Hematopoietic multipotent progenitor cell (in vitro differentiated cells): ENCODE data around the gene C18orf32. TPM values are rescaled to one million over a fixed set of nuclear protein-coding genes. Genes with fewer than 3 reads are reported as not detected.

Experiments used
- small RNA-seq: library from RNA; depleted of rRNA; stranded (forward); fragments of <200 nt; gene quantifications from one replicate; pipeline ENCODE3, GENCODE V24; 2012
- total RNA-seq: library from RNA; depleted of rRNA; stranded (reverse); fragments of >200 nt; gene quantifications from one replicate; pipeline ENCODE4 v1.2.3, GENCODE V29; 2012

Gene C18orf32
- total RNA-seq, 1 donor = 4.3 TPM

Small RNA genes within 50 kb of the gene (small RNA-seq; reads per million reads assigned to genes)
- gene SNORD58A (not detected), gene SNORD58C (not detected)

Other genes starting within 250 kb of the C18orf32 start
- 78.6 TPM for gene DYM, start 26.6 kb downstream of the C18orf32 start, total RNA-seq
- gene RPL17, start 5.2 kb upstream of the C18orf32 start, total RNA-seq = 2,169 TPM
- under 0.01 TPM for gene LIPG, start 74.8 kb upstream of the C18orf32 start, total RNA-seq